OCI-LY7 (cell line): Measurements from ENCODE around the gene CENPC. TPM values are rescaled to one million over a fixed set of nuclear protein-coding genes. Genes with fewer than 3 reads are reported as not detected.

Experiments used
- BruUV-seq: library from RNA; stranded (reverse); fragments of 400-500 nt; replicated peaks from 2 replicates; lab custom pipeline; 2021; lab: Mats Ljungman, UMichigan
- CTCF ChIA-PET: fragments of 300-600 bp; sonication (Branson Sonifier 250); formaldehyde crosslinking; loops from one replicate; lab custom pipeline; 2022; ENCODE audit warnings: antibody characterized with exemption; ENCODE audit not compliant: unreplicated experiment; lab: Charles Lee
- POLR2A ChIA-PET: fragments of 300-600 bp; sonication (Branson Sonifier 250); formaldehyde crosslinking; loops from one replicate; lab custom pipeline; 2022; ENCODE audit warnings: antibody characterized with exemption; lab: Charles Lee
- DNase-seq: peaks from one replicate; pipeline ENCODE4 v3.0.0-alpha.2; 2015; ENCODE audit warnings: low spot score
- H2AFZ ChIP-seq: fragments of 200-600 bp; sonication (generic), shearing (Covaris generic); 2 replicates; pipeline ENCODE4 v1.6.1; 2014; ENCODE audit warnings: mild to moderate bottlenecking, antibody characterized with exemption, low read length, moderate library complexity
- H3K27ac ChIP-seq: fragments of 200-600 bp; sonication (generic); 2 replicates; pipeline ENCODE4 v1.5.1; 2014; ENCODE audit warnings: mixed run types, low read depth, mild to moderate bottlenecking, moderate library complexity, low read length, inconsistent platforms; ENCODE audit not compliant: poor library complexity, severe bottlenecking
- H3K36me3 ChIP-seq: fragments of 200-600 bp; sonication (generic); 2 replicates; pipeline ENCODE4 v1.6.1; 2014; ENCODE audit warnings: mild to moderate bottlenecking, antibody characterized with exemption, low read length, moderate library complexity, mixed read lengths; ENCODE audit not compliant: insufficient read depth
- H3K4me1 ChIP-seq: fragments of 200-600 bp; sonication (generic); 2 replicates; pipeline ENCODE4 v1.5.1; 2014; ENCODE audit warnings: mild to moderate bottlenecking, low read length; ENCODE audit not compliant: insufficient read depth, poor library complexity, severe bottlenecking
- H3K4me2 ChIP-seq: fragments of 200-600 bp; sonication (generic); 2 replicates; pipeline ENCODE4 v1.6.1; 2014; ENCODE audit warnings: mild to moderate bottlenecking, low read length
- H3K4me3 ChIP-seq: fragments of 200-600 bp; sonication (generic); 2 replicates; pipeline ENCODE4 v1.5.1; 2014; ENCODE audit warnings: mild to moderate bottlenecking, low read depth, low read length; ENCODE audit not compliant: poor library complexity, severe bottlenecking
- H3K79me2 ChIP-seq: fragments of 200-600 bp; sonication (generic); 2 replicates; pipeline ENCODE4 v1.6.1; 2016; ENCODE audit warnings: low read depth, mild to moderate bottlenecking, low read length, moderate library complexity, mixed read lengths; ENCODE audit not compliant: insufficient read depth
- H3K9me2 ChIP-seq: fragments of 200-600 bp; sonication (generic); 2 replicates; pipeline ENCODE4 v1.6.1; 2016; ENCODE audit warnings: mild to moderate bottlenecking, low read length, mixed read lengths; ENCODE audit not compliant: insufficient read depth
- H3K9me3 ChIP-seq: fragments of 200-600 bp; sonication (generic); 2 replicates; pipeline ENCODE4 v1.6.1; 2014; ENCODE audit warnings: mild to moderate bottlenecking, mixed run types, low read length, mixed read lengths
- H4K20me1 ChIP-seq: fragments of 200-600 bp; sonication (generic); 2 replicates; pipeline ENCODE4 v1.6.1; 2014; ENCODE audit warnings: mild to moderate bottlenecking, antibody characterized with exemption, low read length, moderate library complexity, mixed read lengths; ENCODE audit not compliant: insufficient read depth
- EZH2phosphoT487 ChIP-seq: fragments of 200-600 bp; sonication (generic); IDR thresholded peaks from 2 replicates; pipeline ENCODE4 v1.6.1; 2018; ENCODE audit warnings: low read depth, borderline replicate concordance, mild to moderate bottlenecking, mixed run types, antibody characterized with exemption, low read length, moderate library complexity, mixed read lengths
- intact Hi-C: fragments of 100-400 bp; cut with micrococcal nuclease; formaldehyde crosslinking; loops from one replicate; pipeline ENCODE4 v1.10.0; 2022; ENCODE audit not compliant: unreplicated experiment
- small RNA-seq: library from RNA; depleted of rRNA; stranded (forward); fragments of <200 nt; gene quantifications from one replicate; pipeline ENCODE3, GENCODE V24; 2014
- total RNA-seq, 2 experiments: library from RNA; depleted of rRNA in 1 of 2; stranded (reverse); fragments of >200 nt in 1 of 2; shearing (Covaris generic) in 1 of 2; gene quantifications; 2 replicates each; pipeline ENCODE4 v1.2.3, GENCODE V29; 2014 to 2022
- TF ChIP-seq, protein P1 (sequence below): fragments of 200-600 bp; sonication (generic); conservative IDR thresholded peaks from 2 replicates; pipeline ENCODE4 v1.5.1; 2014; ENCODE audit warnings: mild to moderate bottlenecking, antibody characterized with exemption, low read length, moderate library complexity, mixed read lengths

CENPC gene
- total RNA-seq, 2 experiments from 2014 or later: 46.2 to 55.4 TPM

DNA sequence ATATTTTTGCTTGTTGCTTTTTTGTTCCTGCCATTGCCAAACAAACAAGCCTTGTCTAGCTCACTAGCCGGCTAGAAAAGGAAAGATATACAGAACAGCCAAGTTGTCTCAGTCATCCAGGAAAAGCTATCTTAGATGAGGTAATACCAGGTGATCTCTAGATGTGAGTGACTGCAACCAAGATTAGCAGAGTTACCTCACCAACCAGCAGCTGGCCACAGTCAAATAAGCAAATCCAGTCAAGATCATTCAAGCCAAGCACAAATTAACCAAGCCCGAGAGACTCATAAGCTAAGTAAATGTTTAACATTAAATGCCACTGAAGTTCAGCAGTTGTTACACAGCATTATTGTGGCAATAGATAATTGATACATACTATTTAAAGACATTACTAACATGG, 108.6 kb downstream of the CENPC start:
- intact Hi-C loops: no loop called here
- CTCF ChIA-PET: no interaction called here

DNA sequence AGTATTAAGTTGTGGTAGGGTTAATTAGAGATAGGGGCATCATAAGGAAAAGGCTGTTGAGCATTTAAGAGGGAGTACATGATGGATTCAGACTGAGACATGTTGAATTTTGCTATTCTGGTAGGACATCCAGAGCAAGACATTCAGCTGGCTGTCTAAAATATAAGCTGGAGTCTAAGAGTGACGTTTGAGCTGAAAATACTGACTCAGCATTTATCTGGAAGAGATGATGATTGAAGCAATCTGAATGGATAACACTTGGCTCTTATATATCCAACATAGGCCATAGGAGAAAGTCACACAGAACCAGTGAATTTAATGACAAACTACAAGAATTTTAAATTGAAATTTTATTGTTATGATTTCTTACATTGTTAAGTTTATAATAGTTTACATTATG, 114.3 kb downstream of the CENPC start:
- intact Hi-C loops: no loop called here
- Histone ChIP-seq H3K36me3 (no peaks in the 10 kb centered on the region), H3K4me1 (no peaks in the 10 kb centered on the region), H3K4me2 (no peak overlapping the region), H3K9me3 (no peaks in the 10 kb centered on the region), H4K20me1 (no peaks in the 10 kb centered on the region), H3K9me2 (no peaks in the 10 kb centered on the region), H3K27ac (no peak overlapping the region), H2AFZ (no peak overlapping the region), H3K79me2 (no peaks in the 10 kb centered on the region), H3K4me3 (no peak overlapping the region)
- ChIA-PET CTCF (no interaction called here), POLR2A (no interaction called here)
- TF ChIP-seq, protein P1, sequence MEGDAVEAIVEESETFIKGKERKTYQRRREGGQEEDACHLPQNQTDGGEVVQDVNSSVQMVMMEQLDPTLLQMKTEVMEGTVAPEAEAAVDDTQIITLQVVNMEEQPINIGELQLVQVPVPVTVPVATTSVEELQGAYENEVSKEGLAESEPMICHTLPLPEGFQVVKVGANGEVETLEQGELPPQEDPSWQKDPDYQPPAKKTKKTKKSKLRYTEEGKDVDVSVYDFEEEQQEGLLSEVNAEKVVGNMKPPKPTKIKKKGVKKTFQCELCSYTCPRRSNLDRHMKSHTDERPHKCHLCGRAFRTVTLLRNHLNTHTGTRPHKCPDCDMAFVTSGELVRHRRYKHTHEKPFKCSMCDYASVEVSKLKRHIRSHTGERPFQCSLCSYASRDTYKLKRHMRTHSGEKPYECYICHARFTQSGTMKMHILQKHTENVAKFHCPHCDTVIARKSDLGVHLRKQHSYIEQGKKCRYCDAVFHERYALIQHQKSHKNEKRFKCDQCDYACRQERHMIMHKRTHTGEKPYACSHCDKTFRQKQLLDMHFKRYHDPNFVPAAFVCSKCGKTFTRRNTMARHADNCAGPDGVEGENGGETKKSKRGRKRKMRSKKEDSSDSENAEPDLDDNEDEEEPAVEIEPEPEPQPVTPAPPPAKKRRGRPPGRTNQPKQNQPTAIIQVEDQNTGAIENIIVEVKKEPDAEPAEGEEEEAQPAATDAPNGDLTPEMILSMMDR: no peak
- TF ChIP-seq EZH2phosphoT487: no peak
- no peak for DNase-seq
- no TSS peak for BruUV-seq

More for the DNA sequence above, 108.6 kb downstream of the CENPC start:
- H4K20me1 ChIP-seq: no peaks in the 10 kb centered on the region
- no peak for DNase-seq
- H3K79me2 ChIP-seq: no peaks in the 10 kb centered on the region
- H2AFZ ChIP-seq: no peak overlapping the region
- TF ChIP-seq, protein P1: no peak
- no TSS peak for BruUV-seq
- no peak overlapping the region for H3K4me2 ChIP-seq
- H3K4me3 ChIP-seq: no peak overlapping the region
- POLR2A ChIA-PET: interaction anchor here (0.6 kb wide), 1 partner anchor 53 kb away, joined by 3 read pairs; no protein-coding TSS in a partner anchor
- H3K4me1 ChIP-seq: no peaks in the 10 kb centered on the region
- H3K9me2 ChIP-seq: no peaks in the 10 kb centered on the region
- H3K27ac ChIP-seq: no peak overlapping the region
- no peaks in the 10 kb centered on the region for H3K9me3 ChIP-seq
- H3K36me3 ChIP-seq: no peaks in the 10 kb centered on the region

DNA sequence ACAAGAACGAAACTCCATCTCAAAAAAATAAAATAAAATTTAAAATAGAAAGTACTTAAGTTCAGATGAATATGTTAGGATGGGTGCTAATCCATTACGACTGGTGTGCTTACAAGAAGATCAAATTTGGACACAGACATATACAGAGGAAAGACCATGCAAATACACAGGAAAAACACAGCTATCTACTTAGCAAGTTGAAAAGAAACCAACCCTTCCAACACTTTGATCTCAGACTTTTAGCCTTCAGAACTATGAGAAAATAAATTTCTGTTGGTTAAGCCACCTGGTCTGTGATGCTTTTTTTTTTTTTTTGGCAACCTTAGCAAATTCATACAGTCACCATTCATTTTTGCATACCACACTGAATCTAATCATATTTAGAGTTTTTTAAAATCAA, 116.5 kb downstream of the CENPC start:
- TF ChIP-seq EZH2phosphoT487: no peak
- TF ChIP-seq, protein P1: no peak
- CTCF ChIA-PET: no interaction called here

More for the DNA sequence above, 116.5 kb downstream of the CENPC start:
- POLR2A ChIA-PET: no interaction called here
- no peak overlapping the region for H3K4me2 ChIP-seq
- H3K79me2 ChIP-seq: no peaks in the 10 kb centered on the region
- no peaks in the 10 kb centered on the region for H3K9me3 ChIP-seq
- H3K4me3 ChIP-seq: no peak overlapping the region
- no peak overlapping the region for H3K27ac ChIP-seq
- no peaks in the 10 kb centered on the region for H3K9me2 ChIP-seq
- intact Hi-C loops: no loop called here
- H2AFZ ChIP-seq: no peak overlapping the region
- H3K36me3 ChIP-seq: no peaks in the 10 kb centered on the region
- DNase-seq: no peak
- no peaks in the 10 kb centered on the region for H3K4me1 ChIP-seq
- no peaks in the 10 kb centered on the region for H4K20me1 ChIP-seq
- BruUV-seq: no TSS peak

Small RNAs within 50 kb of the gene (small RNA-seq; reads per million reads assigned to genes)
- gene RNA5SP527 (not detected), gene RNU1-63P (9.8 reads per million, percentile 95 among the genes with 10 or more reads in this experiment)

Other genes with a start within 250 kb of the CENPC start
- 88.4 and 91.1 TPM in 2 replicates for gene STAP1, start 13.2 kb upstream of the CENPC start, total RNA-seq (2014; rRNA removed; shearing (Covaris generic))
- gene STAP1, start 13.2 kb upstream of the CENPC start, total RNA-seq (2022): 111 and 120 TPM in 2 replicates
- 40.6 and 49.3 TPM in 2 replicates for gene UBA6, start 155.7 kb upstream of the CENPC start, total RNA-seq (2014; rRNA removed; shearing (Covaris generic))
- gene UBA6, start 155.7 kb upstream of the CENPC start, total RNA-seq (2022): 92.4 and 92.7 TPM in 2 replicates
- gene GNRHR, start 208.9 kb upstream of the CENPC start, total RNA-seq (2014; rRNA removed; shearing (Covaris generic)): not detected in 2 replicates
- not detected in 2 replicates for gene GNRHR, start 208.9 kb upstream of the CENPC start, total RNA-seq (2022)